HL-60 (cell line): ENCODE data around the gene KCNH1.

Experiments used
- DNase-seq, 2 experiments: peaks; one replicate each; pipeline ENCODE4 v3.0.0-alpha.2; 2010 to 2020; ENCODE audit warnings: low read depth in 1 of 2, low spot score in 1 of 2
- H3K27ac ChIP-seq: fragments of 250-450 bp; sonication (Bioruptor Pico); replicated peaks from 2 replicates; pipeline ENCODE4 v1.5.1; 2020; ENCODE audit warnings: mild to moderate bottlenecking, moderate library complexity
- H3K27me3 ChIP-seq: fragments of 250-450 bp; sonication (Bioruptor Pico); 2 replicates; pipeline ENCODE4 v1.5.1; 2021; ENCODE audit warnings: mild to moderate bottlenecking, moderate library complexity; ENCODE audit not compliant: insufficient read depth, poor library complexity, severe bottlenecking
- H3K4me3 ChIP-seq: replicated peaks from 2 replicates; pipeline ENCODE4 v1.5.1; 2011; ENCODE audit warnings: mild to moderate bottlenecking, control low read depth, low read length; ENCODE audit not compliant: insufficient read depth
- CTCF ChIP-seq: IDR thresholded peaks from one replicate; pipeline ENCODE4 v1.5.1; 2011; ENCODE audit warnings: low read length, control low read depth, inconsistent platforms; ENCODE audit not compliant: insufficient read depth
- GABPA ChIP-seq: IDR thresholded peaks from 2 replicates; pipeline ENCODE4 v1.6.1; 2012; ENCODE audit warnings: low read depth
- POLR2AphosphoS5 ChIP-seq: IDR thresholded peaks from 2 replicates; pipeline ENCODE4 v1.6.1; 2012; ENCODE audit warnings: low read depth
- SPI1 ChIP-seq: IDR thresholded peaks from 2 replicates; pipeline ENCODE4 v1.6.1; 2012; ENCODE audit warnings: low read depth, mild to moderate bottlenecking, borderline replicate concordance
- TF ChIP-seq, protein P1 (sequence below): IDR thresholded peaks from 2 replicates; pipeline ENCODE4 v1.6.1; 2012; ENCODE audit warnings: low read depth; ENCODE audit not compliant: insufficient replicate concordance

Gene KCNH1

GRCh38 chr1:211132721-211133392 lies 1.1 kb downstream of the KCNH1 start:
- DNase-seq, result no peak
- H3K27ac ChIP-seq, result no peak overlapping the region
- TF ChIP-seq SPI1 (no peak), POLR2AphosphoS5 (no peak), GABPA (no peak), CTCF (no peak)
- TF ChIP-seq, protein P1, sequence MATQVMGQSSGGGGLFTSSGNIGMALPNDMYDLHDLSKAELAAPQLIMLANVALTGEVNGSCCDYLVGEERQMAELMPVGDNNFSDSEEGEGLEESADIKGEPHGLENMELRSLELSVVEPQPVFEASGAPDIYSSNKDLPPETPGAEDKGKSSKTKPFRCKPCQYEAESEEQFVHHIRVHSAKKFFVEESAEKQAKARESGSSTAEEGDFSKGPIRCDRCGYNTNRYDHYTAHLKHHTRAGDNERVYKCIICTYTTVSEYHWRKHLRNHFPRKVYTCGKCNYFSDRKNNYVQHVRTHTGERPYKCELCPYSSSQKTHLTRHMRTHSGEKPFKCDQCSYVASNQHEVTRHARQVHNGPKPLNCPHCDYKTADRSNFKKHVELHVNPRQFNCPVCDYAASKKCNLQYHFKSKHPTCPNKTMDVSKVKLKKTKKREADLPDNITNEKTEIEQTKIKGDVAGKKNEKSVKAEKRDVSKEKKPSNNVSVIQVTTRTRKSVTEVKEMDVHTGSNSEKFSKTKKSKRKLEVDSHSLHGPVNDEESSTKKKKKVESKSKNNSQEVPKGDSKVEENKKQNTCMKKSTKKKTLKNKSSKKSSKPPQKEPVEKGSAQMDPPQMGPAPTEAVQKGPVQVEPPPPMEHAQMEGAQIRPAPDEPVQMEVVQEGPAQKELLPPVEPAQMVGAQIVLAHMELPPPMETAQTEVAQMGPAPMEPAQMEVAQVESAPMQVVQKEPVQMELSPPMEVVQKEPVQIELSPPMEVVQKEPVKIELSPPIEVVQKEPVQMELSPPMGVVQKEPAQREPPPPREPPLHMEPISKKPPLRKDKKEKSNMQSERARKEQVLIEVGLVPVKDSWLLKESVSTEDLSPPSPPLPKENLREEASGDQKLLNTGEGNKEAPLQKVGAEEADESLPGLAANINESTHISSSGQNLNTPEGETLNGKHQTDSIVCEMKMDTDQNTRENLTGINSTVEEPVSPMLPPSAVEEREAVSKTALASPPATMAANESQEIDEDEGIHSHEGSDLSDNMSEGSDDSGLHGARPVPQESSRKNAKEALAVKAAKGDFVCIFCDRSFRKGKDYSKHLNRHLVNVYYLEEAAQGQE, result no peak
- H3K4me3 ChIP-seq, result no peak overlapping the region
- peaks cover 26% of the 10 kb centered on the region for H3K27me3 ChIP-seq

DNA sequence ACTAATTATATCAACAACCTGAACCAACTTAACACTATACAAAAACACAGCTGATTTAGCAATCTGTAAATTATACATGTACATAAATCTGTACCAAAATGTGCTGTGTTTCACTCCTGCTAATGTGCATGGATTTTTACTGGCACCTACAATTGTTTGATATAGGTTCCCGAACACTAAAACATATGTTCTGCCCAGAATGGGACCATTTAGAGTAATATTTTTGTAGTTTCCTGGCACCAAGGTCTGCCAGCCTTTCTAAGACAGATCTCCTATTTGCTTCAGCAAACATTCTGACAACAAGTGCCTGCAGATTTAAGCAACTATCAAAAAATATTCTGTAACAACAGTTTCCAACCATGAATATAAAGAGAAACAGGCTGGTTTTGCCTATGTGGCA lies 4.2 kb downstream of the KCNH1 start:
- TF ChIP-seq SPI1 (no peak), CTCF (no peak), GABPA (no peak), POLR2AphosphoS5 (no peak)
- TF ChIP-seq, protein P1, result no peak
- Histone ChIP-seq H3K27ac (no peak overlapping the region), H3K27me3 (peaks cover 26% of the 10 kb centered on the region), H3K4me3 (no peak overlapping the region)
- no peak for DNase-seq

GRCh38 chr1:211127166-211127565 lies 6.8 kb downstream of the KCNH1 start:
- no peak for DNase-seq
- TF ChIP-seq CTCF (no peak), GABPA (no peak), POLR2AphosphoS5 (no peak), SPI1 (no peak)
- TF ChIP-seq, protein P1, result no peak
- Histone ChIP-seq H3K27ac (no peak overlapping the region), H3K4me3 (no peak overlapping the region), H3K27me3 (peaks cover 7% of the 10 kb centered on the region)
